Right lobe of liver (tissue), 6 donors: ENCODE results near the gene TGDS. TPM values are rescaled to one million over a fixed set of nuclear protein-coding genes. Genes with fewer than 3 reads are reported as not detected.
"Not testable (repeated sequence)": the region's sequence is repeated elsewhere in the genome, so short reads cannot be mapped to it uniquely, and the experiment has no call there.

Source experiments
- ATAC-seq, 4 donors: fragments of 200-7000 bp; cut with Tn5 transposase; one replicate each; pipeline ENCODE4 v1.9.1; 2020; ENCODE audit warnings: mild to moderate bottlenecking in 4 of 4, moderate library complexity in 4 of 4
- DNase-seq, 3 donors: peaks; one replicate each; pipeline ENCODE4 v3.0.0-alpha.2; 2020
- H3K27ac ChIP-seq, 3 donors: fragments of 200-600 bp; one replicate each; pipeline ENCODE4 v1.8.0; 2022
- H3K27me3 ChIP-seq, 2 donors: fragments of 200-600 bp; one replicate each; pipeline ENCODE4 v1.8.0; 2022
- H3K36me3 ChIP-seq, 4 donors: fragments of 200-600 bp; sonication (generic) in 1 of 4; one replicate each; pipeline versions ENCODE4 v1.5.1 to v1.8.0; 2017 to 2022; ENCODE audit warnings: control low read depth in 1 of 4
- H3K4me1 ChIP-seq, 4 donors: fragments of 200-600 bp; sonication (generic) in 1 of 4; one replicate each; pipeline versions ENCODE4 v1.5.1 to v1.8.0; 2017 to 2022; ENCODE audit warnings: control low read depth in 1 of 4
- H3K4me3 ChIP-seq, 3 donors: fragments of 200-600 bp; one replicate each; pipeline ENCODE4 v1.8.0; 2022
- H3K9me3 ChIP-seq, 4 donors: fragments of 200-600 bp; sonication (generic) in 1 of 4; one replicate each; pipeline versions ENCODE4 v1.5.1 to v1.8.0; 2017 to 2022; ENCODE audit warnings: control low read depth in 1 of 4
- POLR2A ChIP-seq: fragments of 450-650 bp; IDR thresholded peaks from one replicate; pipeline ENCODE4 v1.6.1; 2017; ENCODE audit warnings: antibody characterized with exemption, mild to moderate bottlenecking
- WGBS: methylation state at CpG from one replicate; pipeline ENCODE4 v1.1.6; 2018; ENCODE audit warnings: low coverage, low lambda C conversion rate; ENCODE audit not compliant: insufficient coverage; ENCODE audit errors: missing lambda C conversion rate; 5-methylcytosine and 5-hydroxymethylcytosine counted together
- intact Hi-C, 2 donors: fragments of 100-400 bp; cut with DNase I; formaldehyde crosslinking; loops; one replicate each; pipeline versions ENCODE4 v1.11.2 to v1.14.1; 2022
- long read RNA-seq: library from polyadenylated mRNA; unstranded; transcript quantifications from one replicate; pipeline ENCODE4 v2.0.0, GENCODE V29; 2019
- total RNA-seq, 6 experiments: library from RNA; depleted of rRNA in 2 of 6; stranded (reverse); fragments of >200 nt in 2 of 6; fragmentation: NEBNext Ultra II Directional in 3 of 6; extraction: Animal tissue kit (Norgen Biotek cat#: 25700) in 3 of 6; gene quantifications; one replicate each; pipeline versions ENCODE4 v1.1.0 to v1.2.4, GENCODE V29; 2016 to 2023
- TF ChIP-seq, protein P1 (sequence below), 4 donors: fragments of 200-600 bp in 3 of 4; fragments of 450-650 bp in 1 of 4; IDR thresholded peaks; one replicate each; pipeline versions ENCODE4 v1.5.1 to v1.8.0; 2016 to 2022; ENCODE audit warnings: antibody characterized with exemption in 4 of 4, mild to moderate bottlenecking in 2 of 4
- donor health status: DM: no; HTN: yes; CAD: no.
- donor health status: DM: no; HTN: no; CAD: no.
- donor health status: DM: no; HTN: no; CAD: no.
- donor health status: DM: no; HTN: yes; CAD: no.
- donor health status: DM: no; HTN: yes; CAD: no.

Gene TGDS, protein sequence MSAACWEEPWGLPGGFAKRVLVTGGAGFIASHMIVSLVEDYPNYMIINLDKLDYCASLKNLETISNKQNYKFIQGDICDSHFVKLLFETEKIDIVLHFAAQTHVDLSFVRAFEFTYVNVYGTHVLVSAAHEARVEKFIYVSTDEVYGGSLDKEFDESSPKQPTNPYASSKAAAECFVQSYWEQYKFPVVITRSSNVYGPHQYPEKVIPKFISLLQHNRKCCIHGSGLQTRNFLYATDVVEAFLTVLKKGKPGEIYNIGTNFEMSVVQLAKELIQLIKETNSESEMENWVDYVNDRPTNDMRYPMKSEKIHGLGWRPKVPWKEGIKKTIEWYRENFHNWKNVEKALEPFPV
- 10 to 100 TPM in 2 of 6 experiments, 1 to 10 TPM in 4; 8.6 to 11.9 (median 9.6) TPM for total RNA-seq
- long read RNA-seq, partial matches to known transcripts: 3 of 11 reads
- long read RNA-seq, other reads (novel, unspliced or antisense): 4 of 11 reads

DNA sequence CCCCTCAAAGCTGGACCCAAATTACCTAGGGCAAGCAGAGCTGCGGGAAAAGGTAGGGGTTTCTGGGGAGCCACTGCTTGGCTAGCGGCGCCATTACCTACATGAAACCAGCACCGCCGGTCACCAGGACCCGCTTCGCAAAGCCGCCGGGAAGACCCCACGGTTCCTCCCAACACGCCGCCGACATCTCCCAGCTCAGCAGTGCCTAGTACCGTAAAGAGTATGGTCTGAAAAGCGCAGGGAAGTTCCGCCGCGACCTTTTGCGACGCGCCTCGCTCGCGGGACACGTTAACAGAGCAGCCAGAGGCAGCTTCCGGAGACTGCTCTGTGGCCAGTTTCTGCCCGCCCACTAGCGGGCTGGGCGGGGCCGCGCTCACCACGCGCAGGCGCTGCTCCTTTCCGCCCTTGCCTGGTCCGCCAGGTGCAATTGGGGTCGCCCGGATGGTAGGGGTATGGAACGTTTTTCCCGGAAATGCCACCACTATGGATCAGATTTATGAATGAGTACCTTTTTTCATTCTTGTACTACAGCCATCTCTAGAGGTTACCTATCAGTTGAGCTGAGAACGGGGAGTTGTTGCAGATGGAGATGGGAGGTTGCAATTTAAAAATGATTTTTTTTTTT is at the start of gene TGDS:
TSS of gene TGDS (minus strand) at position 203 of the 625 bp plus-strand sequence. CDS start at position 187, 16 bp downstream.
- peak; percentile 89 to 94 (median 93) for DNase-seq
- peak; percentile 89 to 96 (median 90) for ATAC-seq
- Histone ChIP-seq H3K36me3 (peaks cover 0 to 17% (median 0%) of the 10 kb centered on the region in 4 donors), H3K4me3 (peak within 1 kb of the TSS; percentile 69 to 82 (median 76)), H3K27ac (peak within 1 kb of the TSS; percentile 89 to 98 (median 94)), H3K4me1 (peaks cover 0 to 25% (median 4%) of the 10 kb centered on the region in 4 donors), H3K9me3 (no peaks in the 10 kb centered on the region), H3K27me3 (no peaks in the 10 kb centered on the region)
- TF ChIP-seq, protein P1, sequence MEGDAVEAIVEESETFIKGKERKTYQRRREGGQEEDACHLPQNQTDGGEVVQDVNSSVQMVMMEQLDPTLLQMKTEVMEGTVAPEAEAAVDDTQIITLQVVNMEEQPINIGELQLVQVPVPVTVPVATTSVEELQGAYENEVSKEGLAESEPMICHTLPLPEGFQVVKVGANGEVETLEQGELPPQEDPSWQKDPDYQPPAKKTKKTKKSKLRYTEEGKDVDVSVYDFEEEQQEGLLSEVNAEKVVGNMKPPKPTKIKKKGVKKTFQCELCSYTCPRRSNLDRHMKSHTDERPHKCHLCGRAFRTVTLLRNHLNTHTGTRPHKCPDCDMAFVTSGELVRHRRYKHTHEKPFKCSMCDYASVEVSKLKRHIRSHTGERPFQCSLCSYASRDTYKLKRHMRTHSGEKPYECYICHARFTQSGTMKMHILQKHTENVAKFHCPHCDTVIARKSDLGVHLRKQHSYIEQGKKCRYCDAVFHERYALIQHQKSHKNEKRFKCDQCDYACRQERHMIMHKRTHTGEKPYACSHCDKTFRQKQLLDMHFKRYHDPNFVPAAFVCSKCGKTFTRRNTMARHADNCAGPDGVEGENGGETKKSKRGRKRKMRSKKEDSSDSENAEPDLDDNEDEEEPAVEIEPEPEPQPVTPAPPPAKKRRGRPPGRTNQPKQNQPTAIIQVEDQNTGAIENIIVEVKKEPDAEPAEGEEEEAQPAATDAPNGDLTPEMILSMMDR (IDR thresholded peaks at IDR 0.05): peak; percentile 8 to 22 (median 16)
- TF ChIP-seq POLR2A: peak; percentile 89
- intact Hi-C loops: no loop called here
- under 1% methylated on average over 33 of the region's 41 CpGs for WGBS

DNA sequence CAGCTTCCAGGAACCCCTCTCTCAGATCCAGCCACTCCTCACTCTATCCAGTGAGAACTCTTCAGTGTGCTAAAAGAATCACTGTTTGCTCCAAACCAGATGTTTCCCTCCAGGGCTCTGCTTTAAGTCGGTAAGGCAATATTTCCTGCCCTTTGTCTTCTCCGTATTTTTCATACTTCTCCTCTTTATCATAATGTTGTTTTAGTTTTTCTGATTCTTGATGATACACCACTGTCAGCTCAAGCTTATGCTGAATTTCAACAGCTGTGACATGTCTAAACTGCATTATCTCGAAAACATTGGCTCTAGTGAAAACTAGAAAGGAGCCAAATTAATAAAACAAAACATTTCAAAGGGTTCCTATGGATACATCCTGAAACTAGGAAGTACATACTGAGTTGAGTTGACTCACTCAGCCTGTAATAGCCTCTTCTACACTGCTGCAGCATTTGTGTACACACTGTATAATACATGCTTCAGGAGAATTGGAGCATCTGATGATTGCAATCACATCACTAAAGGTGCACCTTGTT is 45.5 kb upstream of the TGDS start:
- ATAC-seq: no peak
- 58% methylated on average over 3 of the region's 3 CpGs for WGBS
- H3K27me3 ChIP-seq: no peaks in the 10 kb centered on the region
- H3K4me3 ChIP-seq: no peak overlapping the region
- no peak overlapping the region for H3K27ac ChIP-seq
- no peaks in the 10 kb centered on the region for H3K9me3 ChIP-seq
- no peaks in the 10 kb centered on the region for H3K36me3 ChIP-seq
- DNase-seq: no peak
- intact Hi-C loops: no loop called here
- TF ChIP-seq POLR2A: no peak
- TF ChIP-seq, protein P1 (IDR thresholded peaks at IDR 0.05): no peak
- H3K4me1 ChIP-seq: no peaks in the 10 kb centered on the region

DNA sequence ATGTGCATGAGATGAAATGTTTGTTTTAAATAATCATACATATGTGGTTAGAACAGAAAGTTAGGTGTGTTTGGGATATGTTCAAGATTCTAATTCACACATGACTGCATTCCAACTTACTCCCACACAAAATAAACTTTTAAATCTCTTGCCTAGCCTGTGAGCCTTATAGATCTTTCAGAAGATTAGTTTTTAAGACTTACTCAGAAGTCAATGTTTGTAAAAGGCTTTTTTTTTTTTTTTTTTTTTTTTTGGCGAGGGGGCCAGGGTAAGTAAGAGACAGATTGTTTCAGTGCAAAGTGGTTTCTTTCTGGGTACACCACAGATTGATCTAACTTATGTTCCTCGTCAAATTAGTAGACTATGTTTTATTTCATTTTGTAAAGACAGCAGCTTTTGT is 44.8 kb upstream of the TGDS start:
- no peaks in the 10 kb centered on the region for H3K36me3 ChIP-seq
- H3K4me3 ChIP-seq: no peak overlapping the region
- no peaks in the 10 kb centered on the region for H3K9me3 ChIP-seq
- no peak for ATAC-seq
- DNase-seq: no peak
- no peaks in the 10 kb centered on the region for H3K27me3 ChIP-seq
- TF ChIP-seq, protein P1 (IDR thresholded peaks at IDR 0.05): no peak
- TF ChIP-seq POLR2A: no peak
- no peaks in the 10 kb centered on the region for H3K4me1 ChIP-seq
- 67% methylated on average over 2 of the region's 2 CpGs for WGBS
- intact Hi-C loops: no loop called here
- no peak overlapping the region for H3K27ac ChIP-seq

DNA sequence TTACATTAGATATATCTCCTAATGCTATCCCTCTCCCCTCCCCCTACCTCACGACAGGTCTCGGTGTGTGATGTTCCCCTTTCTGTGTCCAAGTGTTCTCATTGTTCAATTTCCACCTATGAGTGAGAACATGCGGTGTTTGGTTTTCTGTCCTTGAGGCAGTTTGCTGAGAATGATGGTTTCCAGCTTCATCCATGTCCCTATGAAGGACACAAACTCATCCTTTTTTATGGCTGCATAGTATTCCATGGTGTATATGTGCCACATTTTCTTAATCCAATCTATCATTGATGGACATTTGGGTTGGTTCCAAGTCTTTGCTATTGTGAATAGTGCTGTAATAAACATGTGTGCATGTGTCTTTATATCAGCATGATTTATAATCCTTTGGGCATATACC is 41.7 kb upstream of the TGDS start:
- H3K27ac ChIP-seq, H3K27me3 ChIP-seq, ATAC-seq, H3K36me3 ChIP-seq, H3K9me3 ChIP-seq, H3K4me3 ChIP-seq, H3K4me1 ChIP-seq, DNase-seq, intact Hi-C loops: not testable (repeated sequence)
- WGBS: 100% methylated on average over 3 of the region's 3 CpGs
